NCI-H1048 (cell line): ENCODE measurements around the gene STON1.
"Not testable (repeated sequence)": the region's sequence is repeated elsewhere in the genome, so short reads cannot be mapped to it uniquely, and the experiment has no call there.

Experiments used
- DNase-seq: peaks from one replicate; lab custom pipeline; 2025; lab: John Stamatoyannopoulos, UW

Gene STON1

DNA sequence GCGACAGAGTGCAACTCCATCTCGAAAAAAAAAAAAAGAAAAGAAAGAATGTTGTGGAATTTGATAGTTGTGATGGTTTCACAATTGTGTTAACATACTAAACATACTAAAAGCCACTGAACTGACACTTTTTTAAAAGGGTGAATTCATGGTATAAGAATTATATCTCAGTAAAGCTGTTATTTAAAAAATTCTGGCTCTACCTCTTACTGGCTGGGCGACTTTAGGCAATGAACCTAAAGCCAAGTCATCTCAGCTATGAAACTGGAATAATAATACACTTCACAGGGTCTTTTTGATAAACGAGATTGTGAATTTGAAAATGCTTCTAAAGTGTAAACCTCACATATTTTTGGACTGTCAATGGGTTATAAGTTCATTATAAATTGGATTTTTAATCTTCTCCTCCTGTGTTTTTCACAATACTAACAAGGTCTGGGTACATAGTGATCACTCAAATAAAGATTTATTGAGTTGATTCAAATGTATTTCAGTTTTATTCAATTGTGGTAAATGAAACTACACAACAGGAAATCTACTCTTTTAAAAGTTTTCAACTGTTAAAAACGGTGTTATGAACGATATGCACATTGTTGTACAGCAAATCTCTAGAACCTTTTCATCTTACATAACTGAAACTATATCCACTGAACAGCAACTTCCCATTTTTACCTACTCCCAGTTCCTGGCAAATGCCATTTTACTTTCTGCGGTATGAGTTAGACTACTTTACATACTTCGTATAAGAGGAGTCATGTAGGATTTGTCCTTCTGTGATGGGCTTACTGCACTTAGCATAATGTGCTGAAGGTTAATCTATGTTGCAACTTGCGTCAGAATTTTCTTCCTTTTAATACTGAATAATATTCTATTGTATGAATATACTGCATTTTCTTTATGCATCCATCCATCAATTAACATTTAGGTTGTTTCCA lies 44.7 kb downstream of the STON1 start:
- no peak for DNase-seq

- DNase-seq: no peak
Observed at GRCh38 chr2:48578313-48578712, 48.4 kb downstream of the STON1 start.

DNA sequence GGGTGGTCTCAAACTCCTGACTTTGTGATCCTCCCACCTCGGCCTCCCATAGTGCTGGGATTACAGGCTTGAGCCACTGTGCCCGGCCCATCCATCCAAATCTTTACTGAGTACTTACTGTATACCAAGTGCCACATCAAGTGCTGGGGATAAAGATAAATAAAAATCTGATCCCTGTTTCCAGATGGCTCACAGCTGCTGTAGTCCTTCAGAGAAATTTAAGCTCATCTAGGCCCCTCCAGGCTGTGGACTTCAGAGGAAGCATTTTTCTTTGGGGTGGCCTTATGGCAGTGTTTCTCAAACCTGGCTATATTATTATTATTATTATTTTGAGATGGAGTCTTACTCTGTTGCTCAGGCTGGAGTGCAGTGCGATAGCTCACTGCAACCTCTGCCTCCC lies 54.0 kb downstream of the STON1 start:
- DNase-seq: no peak

DNA sequence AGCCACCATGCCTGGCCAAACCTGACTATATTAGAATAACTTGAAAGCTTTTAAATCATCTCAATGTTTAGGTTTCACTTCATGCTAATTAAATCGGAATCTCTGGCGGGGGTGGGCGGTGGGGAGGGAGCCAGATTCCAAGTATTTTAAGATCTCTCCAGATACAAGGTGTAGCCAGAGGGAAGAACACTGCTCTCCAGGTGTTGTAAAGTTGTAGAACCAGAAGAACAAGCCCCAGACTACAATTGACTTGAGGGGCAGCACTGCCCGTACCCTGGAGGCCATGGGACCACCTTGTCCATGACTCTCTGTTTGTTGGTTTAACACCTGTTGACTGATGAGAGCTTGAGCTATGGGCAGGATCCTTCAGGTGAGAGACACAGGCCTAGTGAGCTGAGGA lies 54.6 kb downstream of the STON1 start:
- DNase-seq: no peak

GRCh38 chr2:48586433-48586832 lies 56.5 kb downstream of the STON1 start:
- DNase-seq: no peak

DNA sequence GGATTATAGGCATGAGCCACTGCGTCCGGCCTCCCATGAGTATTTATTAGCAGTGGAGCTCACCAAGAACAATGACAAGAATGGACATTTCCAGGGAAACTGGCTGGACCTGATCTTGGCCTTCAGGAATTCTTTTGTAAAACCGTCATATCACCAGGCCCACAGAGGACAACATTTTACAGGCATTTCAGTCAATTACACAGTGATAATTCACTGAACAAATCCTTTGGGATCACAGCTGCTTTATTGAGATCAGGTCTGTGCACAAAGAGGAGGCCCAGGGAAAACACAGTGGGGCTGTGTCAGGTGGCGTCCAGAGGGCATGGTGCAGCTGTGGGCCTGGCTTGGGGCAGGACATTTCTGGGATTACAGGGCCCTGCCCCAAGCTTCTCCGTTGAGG lies 57.6 kb downstream of the STON1 start:
- no peak for DNase-seq

DNA sequence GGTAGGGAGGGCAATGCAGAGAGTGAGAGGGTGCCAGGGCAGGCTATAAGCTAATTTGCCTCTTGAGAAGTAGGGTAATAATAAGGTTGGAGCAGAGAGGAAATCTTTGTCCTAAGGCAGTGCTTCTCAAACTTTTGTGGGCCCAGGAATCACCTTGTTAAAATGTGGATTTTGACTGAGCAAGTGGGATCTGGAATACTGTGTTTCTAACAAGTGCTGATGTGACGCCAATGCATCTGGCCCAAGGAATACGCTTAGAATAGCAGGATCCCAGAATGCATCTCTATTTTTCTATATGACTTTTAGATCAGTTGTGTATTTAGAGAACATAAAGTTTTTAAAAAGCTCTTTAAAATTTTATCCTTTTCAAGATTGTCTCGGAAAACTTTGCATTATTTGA lies 58.0 kb downstream of the STON1 start:
- no peak for DNase-seq

- DNase-seq: no peak
Observed at GRCh38 chr2:48588745-48589144, 58.8 kb downstream of the STON1 start.

DNA sequence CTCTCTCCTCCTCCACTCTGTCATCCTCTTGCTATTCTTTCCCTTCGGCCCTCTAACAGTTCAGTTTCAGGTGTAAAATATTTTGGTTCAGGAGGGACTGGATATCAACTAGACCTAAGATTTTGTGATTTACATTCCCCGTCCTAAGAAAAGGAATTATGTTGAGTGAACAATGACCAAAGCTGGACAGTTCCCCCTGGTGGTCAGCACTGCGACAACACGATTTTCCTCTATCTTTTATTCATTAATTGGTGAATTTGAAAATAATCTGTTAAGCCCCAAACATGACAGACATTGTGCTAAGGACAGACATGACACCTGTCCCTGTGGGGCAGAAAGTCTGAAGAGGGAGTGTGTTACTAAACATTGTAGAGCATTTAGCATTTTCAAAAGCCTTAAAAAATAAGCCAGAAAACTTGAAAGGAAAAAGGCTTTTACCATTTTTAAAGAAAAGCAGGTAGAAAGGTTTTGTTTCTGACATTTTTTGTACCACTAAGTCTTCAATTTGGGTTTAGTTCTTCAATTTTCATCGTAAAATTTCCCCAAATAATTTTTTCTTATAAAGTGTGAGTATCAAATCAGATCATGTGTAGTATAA lies 59.3 kb downstream of the STON1 start:
- DNase-seq: no peak

GRCh38 chr2:48590017-48590416 lies 60.1 kb downstream of the STON1 start:
- DNase-seq: no peak

- no peak for DNase-seq
Observed at GRCh38 chr2:48592067-48592466, 62.1 kb downstream of the STON1 start.

- not testable (repeated sequence) for DNase-seq
Observed at GRCh38 chr2:48596751-48597150, 66.8 kb downstream of the STON1 start.

DNA sequence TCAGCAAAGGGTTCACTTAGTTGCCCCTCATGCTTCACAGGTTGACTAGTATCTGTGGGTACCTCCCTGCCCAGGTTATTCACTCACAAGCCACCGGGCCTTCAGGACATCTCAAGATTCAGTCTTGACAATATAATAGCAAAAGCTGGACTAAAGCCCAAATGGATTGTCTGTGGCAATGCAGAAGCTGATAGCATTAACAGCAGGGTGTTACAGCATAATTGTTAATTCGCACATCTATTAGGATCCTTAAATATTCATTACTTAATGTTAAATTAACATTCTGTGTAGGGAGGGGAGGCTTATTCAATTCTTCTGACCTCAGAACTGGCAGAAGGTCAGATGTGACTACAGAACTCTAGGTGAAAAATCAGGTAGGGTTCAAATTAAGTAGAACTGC lies 67.5 kb downstream of the STON1 start:
- no peak for DNase-seq

DNA sequence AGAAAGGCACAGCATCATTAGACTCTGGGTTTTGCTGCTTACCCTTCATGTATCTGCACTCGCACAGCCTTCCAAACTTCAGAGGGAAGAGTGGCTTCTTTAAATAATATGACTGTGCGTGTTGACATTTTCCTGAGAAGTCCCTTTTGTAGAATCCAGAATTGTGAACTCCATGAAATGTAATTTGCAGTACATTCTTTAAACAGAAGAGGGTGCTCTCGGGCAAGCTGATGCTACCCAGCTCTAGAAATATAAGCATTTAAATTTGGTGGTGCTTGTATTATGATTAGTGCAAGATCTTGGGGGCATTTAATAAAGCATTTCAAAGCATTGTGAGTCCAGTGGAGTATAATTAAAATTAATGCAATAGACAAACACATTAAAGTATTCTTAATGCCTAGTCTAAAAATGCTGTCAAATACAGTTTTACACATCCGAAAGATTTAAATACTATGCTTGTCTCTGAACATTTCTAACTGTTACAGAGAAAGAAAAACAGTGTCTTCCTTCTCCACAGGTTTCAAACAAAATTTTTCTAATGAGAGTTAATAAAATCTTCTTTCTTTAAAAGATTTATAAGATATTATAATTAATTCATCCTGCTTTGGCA lies 70.4 kb downstream of the STON1 start:
- DNase-seq: no peak

- no peak for DNase-seq
Observed at GRCh38 chr2:48600917-48601316, 71.0 kb downstream of the STON1 start.

DNA sequence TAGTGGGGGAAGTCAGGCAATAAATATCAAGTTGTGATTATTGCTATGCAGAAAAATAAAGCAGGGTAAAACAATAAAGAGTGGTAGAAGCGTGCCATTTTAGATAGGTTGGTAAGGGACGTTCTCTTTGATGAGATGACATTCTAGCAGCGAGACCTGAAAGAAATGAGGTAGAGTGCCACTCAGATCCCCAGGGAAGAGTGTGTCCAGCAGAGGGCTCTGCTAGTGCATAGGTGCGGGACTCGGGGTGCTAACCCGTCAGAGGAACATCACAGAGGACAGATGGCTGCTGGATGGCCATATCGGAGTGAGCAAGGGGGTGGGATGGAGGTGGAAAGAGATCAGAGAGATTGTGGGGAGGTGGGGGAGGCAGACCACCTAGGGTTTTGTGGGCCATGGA lies 71.4 kb downstream of the STON1 start:
- DNase-seq: no peak

- no peak for DNase-seq
Observed at GRCh38 chr2:48605482-48606175, 75.7 kb downstream of the STON1 start.

GRCh38 chr2:48607307-48608014 lies 77.5 kb downstream of the STON1 start:
- DNase-seq: no peak

- no peak for DNase-seq
Observed at GRCh38 chr2:48613211-48613610, 83.3 kb downstream of the STON1 start.

- DNase-seq: not testable (repeated sequence)
Observed at GRCh38 chr2:48614581-48614980, 84.6 kb downstream of the STON1 start.

DNA sequence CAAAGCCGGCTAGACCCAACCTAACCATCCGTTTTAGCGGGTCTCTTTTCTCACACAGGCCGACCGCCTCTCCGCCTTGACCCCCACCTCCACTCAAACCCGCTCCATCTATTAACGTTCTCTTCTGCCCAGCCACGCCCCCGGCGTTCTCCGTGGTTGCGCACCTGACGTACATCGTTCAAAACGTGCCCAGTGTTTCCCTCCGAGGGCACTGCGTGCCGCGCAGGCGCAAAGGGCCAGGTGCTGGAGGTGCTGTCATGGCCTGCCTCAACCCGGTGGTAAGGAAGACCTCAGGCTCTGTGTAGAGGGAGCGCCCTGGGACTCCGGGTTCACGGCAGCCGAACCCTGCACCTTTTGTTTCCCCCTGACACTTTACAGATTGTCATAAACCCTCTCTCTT lies 87.7 kb downstream of the STON1 start, which contains the start of gene GTF2A1L:
Gene GTF2A1L (plus strand): TSS at position 239 of the 400 bp plus-strand sequence. CDS start 19 bp downstream, at position 258.
- no peak for DNase-seq

GRCh38 chr2:48619526-48619925 lies 89.6 kb downstream of the STON1 start:
- no peak for DNase-seq
